SU-DHL-6 (cell line): ENCODE results near the gene FSTL4.

Experiments used
- H2AFZ ChIP-seq: fragments of 200-600 bp; sonication (generic); 2 replicates; pipeline ENCODE4 v1.6.1; 2014; ENCODE audit warnings: low read depth, mild to moderate bottlenecking, moderate library complexity, mixed read lengths, antibody characterized with exemption, low read length; ENCODE audit not compliant: severe bottlenecking
- H3F3A ChIP-seq: fragments of 200-600 bp; shearing (Covaris generic); 2 replicates; pipeline ENCODE4 v1.6.0; 2016; ENCODE audit warnings: antibody characterized with exemption, mild to moderate bottlenecking; ENCODE audit not compliant: insufficient read depth
- H3K27ac ChIP-seq: fragments of 200-600 bp; sonication (generic); 2 replicates; pipeline ENCODE4 v1.5.1; 2016; ENCODE audit warnings: low read depth, mild to moderate bottlenecking, low read length, moderate library complexity, mixed read lengths
- H3K27me3 ChIP-seq: fragments of 200-600 bp; sonication (generic), shearing (Covaris generic); 2 replicates; pipeline ENCODE4 v1.6.0; 2014; ENCODE audit warnings: mild to moderate bottlenecking, low read length
- H3K36me3 ChIP-seq: fragments of 200-600 bp; sonication (generic); 2 replicates; pipeline ENCODE4 v1.6.1; 2014; ENCODE audit warnings: mild to moderate bottlenecking, low read length, mixed read lengths
- H3K4me2 ChIP-seq: fragments of 300-600, 200-600 bp; shearing (Covaris generic), sonication (generic); 2 replicates; pipeline ENCODE4 v1.6.0; 2014; ENCODE audit warnings: low read length, low read depth, mild to moderate bottlenecking; ENCODE audit not compliant: poor library complexity, severe bottlenecking
- H3K4me3 ChIP-seq: fragments of 200-600 bp; sonication (generic); 2 replicates; pipeline ENCODE4 v1.5.1; 2014; ENCODE audit warnings: antibody characterized with exemption, low read length, mild to moderate bottlenecking, mixed read lengths; ENCODE audit not compliant: insufficient read depth, poor library complexity, severe bottlenecking
- H3K79me2 ChIP-seq: fragments of 200-600 bp; sonication (generic); 2 replicates; pipeline ENCODE4 v1.6.1; 2014; ENCODE audit warnings: mild to moderate bottlenecking, low read length, moderate library complexity; ENCODE audit not compliant: insufficient read depth
- H3K9ac ChIP-seq: fragments of 200-600 bp; sonication (generic); 2 replicates; pipeline ENCODE4 v1.7.0; 2014; ENCODE audit warnings: mild to moderate bottlenecking, low read length
- H3K9me2 ChIP-seq: fragments of 200-600 bp; sonication (generic); replicated peaks from 2 replicates; pipeline ENCODE4 v1.6.1; 2014; ENCODE audit warnings: low read length; ENCODE audit not compliant: insufficient read depth
- H3K9me3 ChIP-seq: fragments of 200-600 bp; sonication (generic); 2 replicates; pipeline ENCODE4 v1.6.1; 2014; ENCODE audit warnings: low read length, mixed read lengths; ENCODE audit not compliant: insufficient read depth
- H4K20me1 ChIP-seq: fragments of 200-600 bp; sonication (generic); 2 replicates; pipeline ENCODE4 v1.6.1; 2014; ENCODE audit warnings: low read depth, mild to moderate bottlenecking, antibody characterized with exemption, low read length, moderate library complexity, mixed read lengths
- CTCF ChIP-seq: fragments of 200-600 bp; sonication (generic); IDR thresholded peaks from one replicate; pipeline ENCODE4 v1.5.1; 2017; ENCODE audit warnings: antibody characterized with exemption, mild to moderate bottlenecking, low read length, moderate library complexity; ENCODE audit not compliant: insufficient read depth, poor library complexity, severe bottlenecking
- EZH2phosphoT487 ChIP-seq: fragments of 200-600 bp; sonication (generic), shearing (Covaris generic); conservative IDR thresholded peaks from 2 replicates; pipeline ENCODE4 v1.6.1; 2018; ENCODE audit warnings: mild to moderate bottlenecking, antibody characterized with exemption, low read length, moderate library complexity, mixed read lengths

Gene FSTL4

DNA sequence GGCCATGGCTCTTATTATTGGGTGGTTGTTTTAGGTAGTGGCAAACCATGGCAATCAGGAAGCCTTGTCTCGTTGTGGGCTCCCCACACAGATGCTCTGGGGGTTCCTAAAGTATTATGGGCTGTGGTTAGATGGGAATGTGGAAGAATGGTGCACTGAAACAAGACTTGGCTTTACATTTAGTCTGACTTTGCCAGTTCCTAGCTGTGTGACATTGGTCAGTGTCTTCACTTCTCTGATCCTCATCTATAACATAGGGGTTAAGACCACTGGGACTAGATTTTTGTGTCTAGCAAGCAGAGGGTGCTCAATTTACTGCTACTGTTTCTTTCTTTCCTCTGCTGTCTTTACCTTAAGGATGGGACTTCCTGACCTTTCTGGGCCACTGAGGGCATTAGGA is 411.0 kb downstream of the FSTL4 start:
- H3K79me2 ChIP-seq = no peaks in the 10 kb centered on the region
- H2AFZ ChIP-seq = no peak overlapping the region
- H3K27me3 ChIP-seq = no peaks in the 10 kb centered on the region
- no peaks in the 10 kb centered on the region for H4K20me1 ChIP-seq
- H3K9me2 ChIP-seq = no peaks in the 10 kb centered on the region
- no peak overlapping the region for H3K9ac ChIP-seq
- no peaks in the 10 kb centered on the region for H3F3A ChIP-seq
- H3K36me3 ChIP-seq = no peaks in the 10 kb centered on the region
- no peak overlapping the region for H3K4me2 ChIP-seq
- no peak overlapping the region for H3K4me3 ChIP-seq
- TF ChIP-seq CTCF (no peak), EZH2phosphoT487 (no peak)
- no peaks in the 10 kb centered on the region for H3K9me3 ChIP-seq
- no peak overlapping the region for H3K27ac ChIP-seq

GRCh38 chr5:133200256-133200655 is 412.1 kb downstream of the FSTL4 start:
- TF ChIP-seq EZH2phosphoT487 = no peak
- TF ChIP-seq CTCF = no peak
- no peak overlapping the region for H3K27ac ChIP-seq
- H3K27me3 ChIP-seq = peaks cover under 1% of the 10 kb centered on the region; the same call in 1 of the 2 replicates
- no peak overlapping the region for H3K4me3 ChIP-seq
- H3K9me2 ChIP-seq = no peaks in the 10 kb centered on the region
- no peaks in the 10 kb centered on the region for H3K9me3 ChIP-seq
- no peaks in the 10 kb centered on the region for H4K20me1 ChIP-seq
- H3K9ac ChIP-seq = no peak overlapping the region
- H3K79me2 ChIP-seq = no peaks in the 10 kb centered on the region
- no peak overlapping the region for H3K4me2 ChIP-seq
- no peaks in the 10 kb centered on the region for H3F3A ChIP-seq
- no peak overlapping the region for H2AFZ ChIP-seq
- no peaks in the 10 kb centered on the region for H3K36me3 ChIP-seq

GRCh38 chr5:133199417-133200178 is 412.7 kb downstream of the FSTL4 start:
- H3K9me2 ChIP-seq = no peaks in the 10 kb centered on the region
- H3K36me3 ChIP-seq = no peaks in the 10 kb centered on the region
- no peaks in the 10 kb centered on the region for H3K79me2 ChIP-seq
- TF ChIP-seq CTCF = no peak
- TF ChIP-seq EZH2phosphoT487 = no peak
- no peak overlapping the region for H3K9ac ChIP-seq
- no peak overlapping the region for H2AFZ ChIP-seq
- H3K27me3 ChIP-seq = peaks cover 2% of the 10 kb centered on the region; the same call in 1 of the 2 replicates
- no peak overlapping the region for H3K4me2 ChIP-seq
- no peaks in the 10 kb centered on the region for H4K20me1 ChIP-seq
- H3K27ac ChIP-seq = no peak overlapping the region
- no peak overlapping the region for H3K4me3 ChIP-seq
- no peaks in the 10 kb centered on the region for H3F3A ChIP-seq
- H3K9me3 ChIP-seq = no peaks in the 10 kb centered on the region
